ENCODE results near the gene PPP1R16B. TPM values are rescaled to one million over a fixed set of nuclear protein-coding genes. Genes with fewer than 3 reads are reported as not detected.

The PPP1R16B gene
- total RNA-seq, 2 experiments from 2014 or later: 87.6 to 91.1 TPM

- no peak for DNase-seq
- Mint-ChIP-seq H3K27ac (no peak overlapping the region), H3K4me3 (peak overlapping the region; percentile 85), H3K4me1 (ENCODE audit: low read depth) (peaks cover 31% of the 10 kb centered on the region), H3K27me3 (no peaks in the 10 kb centered on the region), H3K36me3 (ENCODE audit: low read depth) (peaks cover 10% of the 10 kb centered on the region), H3K9me3 (no peaks in the 10 kb centered on the region)
- H3K36me3 ChIP-seq (ENCODE audit: insufficient read depth, low read length): no peaks in the 10 kb centered on the region
- H3K27me3 ChIP-seq (ENCODE audit: control insufficient read depth in 1 of 2, insufficient read depth in 2 of 2, low read length in 2 of 2): no peaks in the 10 kb centered on the region
- ATAC-seq (ENCODE audit: poor library complexity): no peak
- intact Hi-C loops (cut with DNase I, micrococcal nuclease): loop anchor here in 1 of 2 experiments (2.0 kb wide), 2 partner anchors 121 to 179 kb away; partner anchors contain the start of gene ACTR5
- POLR2A ChIA-PET: interaction anchor here (3.2 kb wide), 1 partner anchor 34 kb away, joined by 38 read pairs; the partner anchor contains the start of gene DHX35
- H3K27ac ChIP-seq (ENCODE audit: low read depth in 1 of 2, low read length in 2 of 2): no peak overlapping the region
- CTCF ChIA-PET: interaction anchor here (0.7 kb wide), 1 partner anchor 17 kb away, joined by 4 read pairs; no protein-coding TSS in a partner anchor
- no peak overlapping the region for H3K4me3 ChIP-seq (ENCODE audit: low read length)
- H3K4me1 ChIP-seq (ENCODE audit: insufficient read depth, low read length): peaks cover 37% of the 10 kb centered on the region
- no peaks in the 10 kb centered on the region for H3K9me3 ChIP-seq (ENCODE audit: control insufficient read depth in 1 of 2, insufficient read depth in 1 of 2, low read length in 2 of 2)
- no peak for TF ChIP-seq CTCF (IDR thresholded peaks at IDR 0.05)
Observed at GRCh38 chr20:38927902-38928578, 122.5 kb downstream of the PPP1R16B start.

- no peak for TF ChIP-seq CTCF (IDR thresholded peaks at IDR 0.05)
- Histone ChIP-seq H3K4me1 (ENCODE audit: insufficient read depth, low read length) (peaks cover 37% of the 10 kb centered on the region), H3K36me3 (ENCODE audit: insufficient read depth, low read length) (no peaks in the 10 kb centered on the region), H3K9me3 (ENCODE audit: control insufficient read depth in 1 of 2, insufficient read depth in 1 of 2, low read length in 2 of 2) (no peaks in the 10 kb centered on the region), H3K27ac (ENCODE audit: low read depth in 1 of 2, low read length in 2 of 2) (no peak overlapping the region), H3K4me3 (ENCODE audit: low read length) (no peak overlapping the region), H3K27me3 (ENCODE audit: control insufficient read depth in 1 of 2, insufficient read depth in 2 of 2, low read length in 2 of 2) (no peaks in the 10 kb centered on the region)
- Mint-ChIP-seq H3K9me3 (no peaks in the 10 kb centered on the region), H3K4me1 (ENCODE audit: low read depth) (peaks cover 26% of the 10 kb centered on the region), H3K27me3 (no peaks in the 10 kb centered on the region), H3K4me3 (peak overlapping the region; percentile 59), H3K27ac (no peak overlapping the region), H3K36me3 (ENCODE audit: low read depth) (peaks cover 5% of the 10 kb centered on the region)
- DNase-seq (no peak), ATAC-seq (ENCODE audit: poor library complexity) (no peak)
- intact Hi-C loops (cut with DNase I, micrococcal nuclease): no loop called here
- CTCF ChIA-PET: no interaction called here
- POLR2A ChIA-PET: interaction anchor here (0.6 kb wide), 1 partner anchor 8 kb away, joined by 3 read pairs; no protein-coding TSS in a partner anchor
Observed at GRCh38 chr20:38930242-38930569, 124.7 kb downstream of the PPP1R16B start.

- H3K27me3 ChIP-seq (ENCODE audit: control insufficient read depth in 1 of 2, insufficient read depth in 2 of 2, low read length in 2 of 2): no peaks in the 10 kb centered on the region
- no peak overlapping the region for H3K4me3 ChIP-seq (ENCODE audit: low read length)
- no peak overlapping the region for H3K27ac ChIP-seq (ENCODE audit: low read depth in 1 of 2, low read length in 2 of 2)
- H3K9me3 Mint-ChIP-seq: no peaks in the 10 kb centered on the region
- no peaks in the 10 kb centered on the region for H3K27me3 Mint-ChIP-seq
- no peaks in the 10 kb centered on the region for H3K36me3 Mint-ChIP-seq (ENCODE audit: low read depth)
- ChIA-PET CTCF (no interaction called here), POLR2A (no interaction called here)
- no peaks in the 10 kb centered on the region for H3K36me3 ChIP-seq (ENCODE audit: insufficient read depth, low read length)
- peaks cover 17% of the 10 kb centered on the region for H3K4me1 Mint-ChIP-seq (ENCODE audit: low read depth)
- TF ChIP-seq CTCF (IDR thresholded peaks at IDR 0.05): no peak
- peaks cover 27% of the 10 kb centered on the region for H3K4me1 ChIP-seq (ENCODE audit: insufficient read depth, low read length)
- intact Hi-C loops (cut with DNase I, micrococcal nuclease): no loop called here
- no peak overlapping the region for H3K27ac Mint-ChIP-seq
- no peak overlapping the region for H3K4me3 Mint-ChIP-seq
- DNase-seq: no peak
- H3K9me3 ChIP-seq (ENCODE audit: control insufficient read depth in 1 of 2, insufficient read depth in 1 of 2, low read length in 2 of 2): no peaks in the 10 kb centered on the region
- ATAC-seq (ENCODE audit: poor library complexity): no peak
Observed at GRCh38 chr20:38931984-38932383, 126.5 kb downstream of the PPP1R16B start.

Measured in CD4-positive, alpha-beta T cell (primary cell).